ENCODE results near the gene ATF3.
"Not testable (repeated sequence)": the region's sequence is repeated elsewhere in the genome, so short reads cannot be mapped to it uniquely, and the experiment has no call there.

The ATF3 gene

GRCh38 chr1:212637902-212638301 is 29.3 kb downstream of the ATF3 start:
- DNase-seq (ENCODE audit: insufficient read length, low spot score) (no peak), FAIRE-seq (no peak)
- TF ChIP-seq CTCF (IDR thresholded peaks at IDR 0.05; ENCODE audit: insufficient read depth, missing control alignments) = no peak

GRCh38 chr1:212638492-212639151 is 30.1 kb downstream of the ATF3 start:
- no peak for FAIRE-seq
- no peak for TF ChIP-seq CTCF (IDR thresholded peaks at IDR 0.05; ENCODE audit: insufficient read depth, missing control alignments)
- DNase-seq (ENCODE audit: insufficient read length, low spot score) = no peak

- not testable (repeated sequence) for DNase-seq (ENCODE audit: insufficient read length, low spot score); FAIRE-seq
Measured at GRCh38 chr1:212639524-212639923, 31.0 kb downstream of the ATF3 start.

GRCh38 chr1:212640223-212640878 is 31.8 kb downstream of the ATF3 start:
- FAIRE-seq = no peak
- TF ChIP-seq CTCF (IDR thresholded peaks at IDR 0.05; ENCODE audit: insufficient read depth, missing control alignments) = no peak
- DNase-seq (ENCODE audit: insufficient read length, low spot score) = no peak

- TF ChIP-seq CTCF (IDR thresholded peaks at IDR 0.05; ENCODE audit: insufficient read depth, missing control alignments) = no peak
- FAIRE-seq = no peak
Measured at GRCh38 chr1:212641956-212642355, 33.4 kb downstream of the ATF3 start.

GRCh38 chr1:212643877-212644276 is 35.3 kb downstream of the ATF3 start:
- no peak for FAIRE-seq

More at GRCh38 chr1:212641956-212642355, 33.4 kb downstream of the ATF3 start:
- no peak for DNase-seq (ENCODE audit: insufficient read length, low spot score)

GRCh38 chr1:212644866-212645545 is 36.4 kb downstream of the ATF3 start:
- TF ChIP-seq CTCF (IDR thresholded peaks at IDR 0.05; ENCODE audit: insufficient read depth, missing control alignments) = no peak
- FAIRE-seq (no peak), DNase-seq (ENCODE audit: insufficient read length, low spot score) (no peak)

More at GRCh38 chr1:212643877-212644276, 35.3 kb downstream of the ATF3 start:
- no peak for TF ChIP-seq CTCF (IDR thresholded peaks at IDR 0.05; ENCODE audit: insufficient read depth, missing control alignments)
- DNase-seq (ENCODE audit: insufficient read length, low spot score) = no peak

Measured in D721Med (cell line).